RWPE2 (cell line): ENCODE measurements around the gene SLC66A2.

Source experiments
- ATAC-seq: fragments of 200-7000 bp; cut with Tn5 transposase; 3 replicates; pipeline ENCODE4 v1.9.1; 2021; ENCODE audit warnings: low read depth
- DNase-seq: peaks from one replicate; pipeline ENCODE4 v3.0.0-alpha.2; 2020; ENCODE audit warnings: low spot score
- H3K27ac ChIP-seq: fragments of 450-650 bp; 2 replicates; pipeline ENCODE4 v1.5.1; 2017; ENCODE audit warnings: mild to moderate bottlenecking; ENCODE audit not compliant: poor library complexity, severe bottlenecking
- H3K27me3 ChIP-seq: fragments of 250-450 bp; sonication (Bioruptor Pico); 2 replicates; pipeline ENCODE4 v1.5.1; 2021; ENCODE audit warnings: mild to moderate bottlenecking, moderate library complexity; ENCODE audit not compliant: insufficient read depth, poor library complexity, severe bottlenecking
- H3K36me3 ChIP-seq: fragments of 250-450 bp; sonication (Bioruptor Pico); 2 replicates; pipeline ENCODE4 v1.5.1; 2020; ENCODE audit warnings: low read depth, mild to moderate bottlenecking, moderate library complexity
- H3K4me1 ChIP-seq: fragments of 250-450 bp; sonication (Bioruptor Pico); 2 replicates; pipeline ENCODE4 v1.5.1; 2021; ENCODE audit warnings: mild to moderate bottlenecking, moderate library complexity; ENCODE audit not compliant: insufficient read depth, poor library complexity, severe bottlenecking
- H3K4me3 ChIP-seq: fragments of 250-450 bp; sonication (Bioruptor Pico); 2 replicates; pipeline ENCODE4 v1.5.1; 2021; ENCODE audit warnings: mild to moderate bottlenecking, moderate library complexity; ENCODE audit not compliant: severe bottlenecking
- H3K9me3 ChIP-seq: fragments of 250-450 bp; sonication (Bioruptor Pico); 2 replicates; pipeline ENCODE4 v1.5.1; 2021; ENCODE audit warnings: mild to moderate bottlenecking, moderate library complexity; ENCODE audit not compliant: severe bottlenecking
- TF ChIP-seq, protein P1 (sequence below): fragments of 450-650 bp; IDR thresholded peaks from one replicate; pipeline ENCODE4 v1.5.1; 2017; ENCODE audit warnings: mild to moderate bottlenecking, moderate library complexity; ENCODE audit not compliant: poor library complexity, severe bottlenecking

The SLC66A2 gene

DNA sequence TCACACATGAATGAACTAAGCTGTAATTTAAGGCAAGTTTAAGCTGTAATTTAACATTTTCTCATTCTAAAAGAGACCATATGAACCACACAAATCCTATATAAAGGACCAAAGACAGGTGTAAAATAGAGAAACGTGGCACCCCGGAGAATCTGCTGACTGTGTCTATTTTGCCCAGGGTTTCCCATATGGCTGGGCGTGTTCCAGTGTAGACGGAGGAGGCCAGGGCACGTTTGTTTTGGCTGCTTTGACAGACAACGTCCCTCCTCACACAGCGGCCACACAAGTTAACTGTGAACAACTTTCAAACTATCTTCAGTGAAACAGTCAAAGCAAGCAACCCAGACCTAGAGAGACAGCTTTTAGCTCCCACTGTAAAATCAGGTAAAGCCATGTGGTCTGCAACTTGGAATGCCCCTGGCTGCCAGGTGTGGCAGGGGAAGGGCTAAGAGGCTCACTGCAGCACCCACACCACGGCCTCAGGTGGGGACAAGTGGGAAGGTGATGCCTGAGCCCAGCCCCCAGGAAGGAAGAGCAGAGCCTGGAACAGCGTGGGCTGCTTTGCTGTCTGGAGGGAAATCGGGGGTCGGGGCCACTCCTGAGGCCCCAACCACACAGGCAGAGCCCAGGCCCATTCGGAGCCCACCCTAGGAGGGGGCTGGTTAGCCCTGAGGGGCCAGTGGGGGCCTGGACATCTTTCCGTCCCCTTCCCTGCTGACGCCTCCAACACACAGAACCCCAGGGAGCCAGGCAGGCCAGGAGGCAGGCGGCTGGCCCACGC, 40.7 kb downstream of the SLC66A2 start:
- H3K4me1 ChIP-seq, result no peaks in the 10 kb centered on the region
- H3K36me3 ChIP-seq, result no peaks in the 10 kb centered on the region
- no peak overlapping the region for H3K27ac ChIP-seq
- H3K4me3 ChIP-seq, result no peak overlapping the region
- no peaks in the 10 kb centered on the region for H3K27me3 ChIP-seq
- DNase-seq, result no peak
- no peak for ATAC-seq
- no peaks in the 10 kb centered on the region for H3K9me3 ChIP-seq
- TF ChIP-seq, protein P1, sequence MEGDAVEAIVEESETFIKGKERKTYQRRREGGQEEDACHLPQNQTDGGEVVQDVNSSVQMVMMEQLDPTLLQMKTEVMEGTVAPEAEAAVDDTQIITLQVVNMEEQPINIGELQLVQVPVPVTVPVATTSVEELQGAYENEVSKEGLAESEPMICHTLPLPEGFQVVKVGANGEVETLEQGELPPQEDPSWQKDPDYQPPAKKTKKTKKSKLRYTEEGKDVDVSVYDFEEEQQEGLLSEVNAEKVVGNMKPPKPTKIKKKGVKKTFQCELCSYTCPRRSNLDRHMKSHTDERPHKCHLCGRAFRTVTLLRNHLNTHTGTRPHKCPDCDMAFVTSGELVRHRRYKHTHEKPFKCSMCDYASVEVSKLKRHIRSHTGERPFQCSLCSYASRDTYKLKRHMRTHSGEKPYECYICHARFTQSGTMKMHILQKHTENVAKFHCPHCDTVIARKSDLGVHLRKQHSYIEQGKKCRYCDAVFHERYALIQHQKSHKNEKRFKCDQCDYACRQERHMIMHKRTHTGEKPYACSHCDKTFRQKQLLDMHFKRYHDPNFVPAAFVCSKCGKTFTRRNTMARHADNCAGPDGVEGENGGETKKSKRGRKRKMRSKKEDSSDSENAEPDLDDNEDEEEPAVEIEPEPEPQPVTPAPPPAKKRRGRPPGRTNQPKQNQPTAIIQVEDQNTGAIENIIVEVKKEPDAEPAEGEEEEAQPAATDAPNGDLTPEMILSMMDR, result no peak

- H3K4me3 ChIP-seq, result no peak overlapping the region
- TF ChIP-seq, protein P1, result no peak
Observed at GRCh38 chr18:79906706-79907105, 44.7 kb downstream of the SLC66A2 start.

GRCh38 chr18:79905993-79906392, 45.5 kb downstream of the SLC66A2 start:
- H3K9me3 ChIP-seq, result no peaks in the 10 kb centered on the region
- TF ChIP-seq, protein P1, result no peak
- DNase-seq (no peak), ATAC-seq (no peak)
- H3K27me3 ChIP-seq, result no peaks in the 10 kb centered on the region
- H3K27ac ChIP-seq, result no peak overlapping the region
- H3K36me3 ChIP-seq, result no peaks in the 10 kb centered on the region
- no peaks in the 10 kb centered on the region for H3K4me1 ChIP-seq
- H3K4me3 ChIP-seq, result no peak overlapping the region

More at GRCh38 chr18:79906706-79907105, 44.7 kb downstream of the SLC66A2 start:
- Histone ChIP-seq H3K4me1 (no peaks in the 10 kb centered on the region), H3K36me3 (no peaks in the 10 kb centered on the region), H3K27me3 (no peaks in the 10 kb centered on the region), H3K27ac (no peak overlapping the region), H3K9me3 (no peaks in the 10 kb centered on the region)
- DNase-seq (no peak), ATAC-seq (no peak)

DNA sequence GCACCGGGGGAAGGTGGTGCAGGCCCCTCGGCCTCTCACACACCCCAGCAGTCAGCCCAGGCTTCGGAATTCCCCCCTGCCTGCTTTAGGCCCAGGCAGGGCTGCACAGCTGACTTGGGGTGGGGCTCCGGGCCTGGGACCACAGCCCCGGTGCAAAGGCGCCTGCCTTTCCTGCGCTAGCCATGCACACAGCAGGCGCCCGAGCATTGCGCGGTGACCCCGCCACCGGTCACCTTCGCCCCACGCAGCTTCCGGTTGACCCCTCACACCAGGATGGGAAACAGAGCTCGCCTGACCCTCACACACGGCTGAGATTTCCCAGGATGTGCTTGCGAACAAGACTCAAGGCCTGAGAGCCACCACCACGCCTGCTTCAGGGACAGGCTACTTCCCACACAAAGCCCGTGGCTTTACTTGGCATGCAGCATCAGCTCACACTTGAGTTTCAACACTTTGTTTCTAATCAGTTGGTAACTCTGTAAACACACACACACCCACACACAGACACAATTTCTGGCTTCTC, 46.0 kb downstream of the SLC66A2 start:
- H3K27me3 ChIP-seq, result no peaks in the 10 kb centered on the region
- no peaks in the 10 kb centered on the region for H3K9me3 ChIP-seq
- H3K27ac ChIP-seq, result no peak overlapping the region
- ATAC-seq, result no peak
- H3K4me3 ChIP-seq, result no peak overlapping the region
- no peaks in the 10 kb centered on the region for H3K4me1 ChIP-seq
- TF ChIP-seq, protein P1, result no peak
- no peaks in the 10 kb centered on the region for H3K36me3 ChIP-seq
- DNase-seq, result no peak
